ENCODE data around the gene PRR3. TPM values are rescaled to one million over a fixed set of nuclear protein-coding genes. Genes with fewer than 3 reads are reported as not detected.

The PRR3 gene
- total and polyA plus RNA-seq, 8 donors, result 0.89 to 10.7 (median 6.3) TPM; not detected in 2

GRCh38 chr6:30611856-30612194 lies 54.7 kb downstream of the PRR3 start:
- Histone ChIP-seq H3K4me1 (peaks cover 38 to 75% (median 52%) of the 10 kb centered on the region in 4 donors), H3K27me3 (no peaks in the 10 kb centered on the region), H3K4me3 (no peak overlapping the region), H3K27ac (peak overlapping the region in 2 of 5 donors; percentile 95 to 96), H3K9me3 (no peaks in the 10 kb centered on the region), H3K36me3 (peaks cover 38 to 48% (median 39%) of the 10 kb centered on the region in 4 donors)
- intact Hi-C loops (cut with DNase I; ENCODE audit: low total_unique reads), result no loop called here
- WGBS, 5 donors, result 38 to 71% (median 57%) methylated on average over 2 of the region's 2 CpGs
- TF ChIP-seq CTCF (IDR thresholded peaks at IDR 0.05), result no peak
- no peak for DNase-seq

GRCh38 chr6:30612213-30612612 lies 55.1 kb downstream of the PRR3 start:
- peak overlapping the region in 4 of 5 donors; percentile 93 to 96 (median 95) for H3K27ac ChIP-seq

GRCh38 chr6:30612687-30613248 lies 55.7 kb downstream of the PRR3 start:
- intact Hi-C loops (cut with DNase I; ENCODE audit: low total_unique reads), result no loop called here
- TF ChIP-seq POLR2AphosphoS5 (IDR thresholded peaks at IDR 0.05) (peak in 2 of 3 donors; percentile 14 to 60), EP300 (IDR thresholded peaks at IDR 0.05) (no peak), CTCF (IDR thresholded peaks at IDR 0.05) (no peak), POLR2A (IDR thresholded peaks at IDR 0.05) (no peak)
- Histone ChIP-seq H3K36me3 (peaks cover 30 to 39% (median 32%) of the 10 kb centered on the region in 4 donors), H3K27me3 (no peaks in the 10 kb centered on the region), H3K27ac (peak overlapping the region in 4 of 5 donors; percentile 93 to 96 (median 95)), H3K9me3 (no peaks in the 10 kb centered on the region), H3K4me1 (peaks cover 38 to 68% (median 49%) of the 10 kb centered on the region in 4 donors), H3K4me3 (peak overlapping the region in 1 of 4 donors; percentile 94)
- 20 to 45% (median 28%) methylated on average over 6 of the region's 6 CpGs for WGBS, 5 donors
- no peak for DNase-seq

More at GRCh38 chr6:30612213-30612612, 55.1 kb downstream of the PRR3 start:
- WGBS, 5 donors, result 28 to 71% (median 53%) methylated on average over 1 of the region's 1 CpG
- peaks cover 36 to 44% (median 37%) of the 10 kb centered on the region in 4 donors for H3K36me3 ChIP-seq
- H3K9me3 ChIP-seq, result no peaks in the 10 kb centered on the region
- TF ChIP-seq POLR2AphosphoS5 (IDR thresholded peaks at IDR 0.05), result no peak
- TF ChIP-seq CTCF (IDR thresholded peaks at IDR 0.05), result peak in 1 of 7 experiments; percentile 16
- no peaks in the 10 kb centered on the region for H3K27me3 ChIP-seq
- peaks cover 38 to 74% (median 52%) of the 10 kb centered on the region in 4 donors for H3K4me1 ChIP-seq
- DNase-seq, result no peak
- H3K4me3 ChIP-seq, result no peak overlapping the region
- intact Hi-C loops (cut with DNase I; ENCODE audit: low total_unique reads), result no loop called here

Small RNAs within 50 kb of the gene (small RNA-seq; reads per million reads assigned to genes)
- gene MIR877, result 2.6 to 9.0 (median 6.0) reads per million in 4 donors

Other genes with a start within 250 kb of the PRR3 start
- 10 to 100 TPM in 3 of 5 donors, 1 to 10 TPM in 2; 8.6 to 28.1 (median 17.5) TPM for gene TRIM39, start 230.4 kb upstream of the PRR3 start, total RNA-seq
- 10 to 100 TPM in 1 of 3 donors, 1 to 10 TPM in 2; 6.5 to 11.2 (median 8.4) TPM for gene TRIM39, start 230.4 kb upstream of the PRR3 start, polyA plus RNA-seq
- gene RPP21, start 212.1 kb upstream of the PRR3 start, total RNA-seq, result 100 to 1,000 TPM in 2 of 5 donors, 10 to 100 TPM in 1, 1 to 10 TPM in 1, not detected in 1; 4.5 to 157 (median 60.3) TPM
- gene RPP21, start 212.1 kb upstream of the PRR3 start, polyA plus RNA-seq, result 100 to 1,000 TPM; 119 to 167 (median 145) TPM
- 100 to 1,000 TPM; 182 to 566 (median 272) TPM for gene HLA-E, start 67.8 kb upstream of the PRR3 start, total RNA-seq
- 100 to 1,000 TPM; 120 to 300 (median 121) TPM for gene HLA-E, start 67.8 kb upstream of the PRR3 start, polyA plus RNA-seq
- 10 to 100 TPM; 12.7 to 39.7 (median 19.2) TPM for gene GNL1, start 806 bp upstream of the PRR3 start, total RNA-seq
- gene GNL1, start 806 bp upstream of the PRR3 start, polyA plus RNA-seq, result 10 to 100 TPM; 42.6 to 53.3 (median 48.9) TPM
- gene ABCF1, start 14.1 kb downstream of the PRR3 start, total RNA-seq, result 10 to 100 TPM in 4 of 5 donors, 1 to 10 TPM in 1; 7.6 to 32.6 (median 28.3) TPM
- gene ABCF1, start 14.1 kb downstream of the PRR3 start, polyA plus RNA-seq, result 10 to 100 TPM; 17.1 to 28.0 (median 26.8) TPM
- 100 to 1,000 TPM in 2 of 5 donors, 10 to 100 TPM in 3; 27.4 to 164 (median 50.1) TPM for gene PPP1R10, start 59.9 kb downstream of the PRR3 start, total RNA-seq
- gene PPP1R10, start 59.9 kb downstream of the PRR3 start, polyA plus RNA-seq, result 10 to 100 TPM in 2 of 3 donors, 1 to 10 TPM in 1; 9.9 to 20.2 (median 17.7) TPM
- gene MRPS18B, start 60.5 kb downstream of the PRR3 start, total RNA-seq, result 10 to 100 TPM in 4 of 5 donors, 1 to 10 TPM in 1; 6.4 to 54.8 (median 28.5) TPM
- gene MRPS18B, start 60.5 kb downstream of the PRR3 start, polyA plus RNA-seq, result 10 to 100 TPM; 51.3 to 71.2 (median 61.6) TPM
- 10 to 100 TPM in 1 of 5 donors, 1 to 10 TPM in 3, not detected in 1; 3.0 to 11.6 (median 5.2) TPM for gene ATAT1, start 69.6 kb downstream of the PRR3 start, total RNA-seq
- gene ATAT1, start 69.6 kb downstream of the PRR3 start, polyA plus RNA-seq, result 1 to 10 TPM; 5.3 to 7.5 (median 5.7) TPM
- gene C6orf136, start 89.8 kb downstream of the PRR3 start, total RNA-seq, result 100 to 1,000 TPM in 1 of 5 donors, 10 to 100 TPM in 3, 1 to 10 TPM in 1; 7.3 to 126 (median 12.8) TPM
- 10 to 100 TPM; 21.2 to 29.3 (median 25.7) TPM for gene C6orf136, start 89.8 kb downstream of the PRR3 start, polyA plus RNA-seq
- 10 to 100 TPM; 22.0 to 67.0 (median 30.1) TPM for gene DHX16, start 115.7 kb downstream of the PRR3 start, total RNA-seq
- 10 to 100 TPM; 18.3 to 34.0 (median 23.4) TPM for gene DHX16, start 115.7 kb downstream of the PRR3 start, polyA plus RNA-seq
- gene PPP1R18, start 129.3 kb downstream of the PRR3 start, total RNA-seq, result 10 to 100 TPM in 4 of 5 donors, 1 to 10 TPM in 1; 9.0 to 20.1 (median 12.8) TPM
- 10 to 100 TPM; 24.7 to 40.3 (median 32.2) TPM for gene PPP1R18, start 129.3 kb downstream of the PRR3 start, polyA plus RNA-seq
- 1 to 10 TPM in 4 of 5 donors, under 1 TPM in 1; 0.92 to 6.4 (median 2.9) TPM for gene NRM, start 133.7 kb downstream of the PRR3 start, total RNA-seq
- 10 to 100 TPM in 1 of 3 donors, 1 to 10 TPM in 2; 4.1 to 15.8 (median 8.5) TPM for gene NRM, start 133.7 kb downstream of the PRR3 start, polyA plus RNA-seq
- gene MDC1, start 160.0 kb downstream of the PRR3 start, total RNA-seq, result 100 to 1,000 TPM in 2 of 5 donors, 10 to 100 TPM in 2, 1 to 10 TPM in 1; 9.6 to 153 (median 99.2) TPM
- gene MDC1, start 160.0 kb downstream of the PRR3 start, polyA plus RNA-seq, result 1 to 10 TPM; 3.8 to 8.7 (median 4.2) TPM
- gene TUBB, start 163.1 kb downstream of the PRR3 start, total RNA-seq, result 100 to 1,000 TPM in 4 of 5 donors, 10 to 100 TPM in 1; 67.5 to 177 (median 109) TPM
- gene TUBB, start 163.1 kb downstream of the PRR3 start, polyA plus RNA-seq, result 100 to 1,000 TPM; 127 to 223 (median 183) TPM
- gene FLOT1, start 185.4 kb downstream of the PRR3 start, total RNA-seq, result 100 to 1,000 TPM in 2 of 5 donors, 10 to 100 TPM in 3; 40.6 to 201 (median 74.7) TPM
- gene FLOT1, start 185.4 kb downstream of the PRR3 start, polyA plus RNA-seq, result 100 to 1,000 TPM; 145 to 178 (median 151) TPM
- gene IER3, start 187.3 kb downstream of the PRR3 start, total RNA-seq, result 100 to 1,000 TPM in 2 of 5 donors, 10 to 100 TPM in 3; 16.5 to 144 (median 92.8) TPM
- 100 to 1,000 TPM; 112 to 187 (median 147) TPM for gene IER3, start 187.3 kb downstream of the PRR3 start, polyA plus RNA-seq

All from stomach (tissue), 9 donors.